ENCODE results near the gene STXBP1.

DNA sequence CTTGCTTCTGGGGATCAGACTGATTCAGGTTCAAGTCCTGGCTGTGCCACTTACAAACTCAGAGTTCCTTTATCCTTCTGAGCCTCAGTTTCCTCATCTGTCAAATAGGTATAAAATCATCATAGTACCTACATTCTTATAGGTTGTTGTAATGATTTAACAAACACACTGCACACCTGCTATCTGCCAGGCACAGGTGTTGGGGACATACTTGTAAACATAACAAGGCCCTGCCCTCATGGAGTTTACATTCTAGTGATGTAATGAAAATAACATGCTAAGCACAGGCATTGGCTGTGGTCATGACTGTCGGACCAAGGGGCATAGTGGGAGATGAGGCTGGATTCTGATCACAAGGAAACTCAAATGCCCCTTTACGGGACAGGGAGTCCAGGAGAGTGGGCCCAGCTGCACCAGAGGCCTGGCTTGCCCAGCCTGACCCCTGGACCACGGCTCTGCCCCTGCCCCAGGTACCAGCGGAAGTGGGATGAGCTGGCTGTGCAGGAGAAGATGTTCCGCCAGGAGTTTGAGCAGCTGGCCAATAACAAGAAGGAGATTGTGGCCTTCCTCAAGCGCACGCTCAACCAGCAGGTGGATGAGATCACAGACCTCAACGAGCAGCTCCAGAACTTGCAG, 97.0 kb downstream of the STXBP1 start:
- TF ChIP-seq, protein P1, sequence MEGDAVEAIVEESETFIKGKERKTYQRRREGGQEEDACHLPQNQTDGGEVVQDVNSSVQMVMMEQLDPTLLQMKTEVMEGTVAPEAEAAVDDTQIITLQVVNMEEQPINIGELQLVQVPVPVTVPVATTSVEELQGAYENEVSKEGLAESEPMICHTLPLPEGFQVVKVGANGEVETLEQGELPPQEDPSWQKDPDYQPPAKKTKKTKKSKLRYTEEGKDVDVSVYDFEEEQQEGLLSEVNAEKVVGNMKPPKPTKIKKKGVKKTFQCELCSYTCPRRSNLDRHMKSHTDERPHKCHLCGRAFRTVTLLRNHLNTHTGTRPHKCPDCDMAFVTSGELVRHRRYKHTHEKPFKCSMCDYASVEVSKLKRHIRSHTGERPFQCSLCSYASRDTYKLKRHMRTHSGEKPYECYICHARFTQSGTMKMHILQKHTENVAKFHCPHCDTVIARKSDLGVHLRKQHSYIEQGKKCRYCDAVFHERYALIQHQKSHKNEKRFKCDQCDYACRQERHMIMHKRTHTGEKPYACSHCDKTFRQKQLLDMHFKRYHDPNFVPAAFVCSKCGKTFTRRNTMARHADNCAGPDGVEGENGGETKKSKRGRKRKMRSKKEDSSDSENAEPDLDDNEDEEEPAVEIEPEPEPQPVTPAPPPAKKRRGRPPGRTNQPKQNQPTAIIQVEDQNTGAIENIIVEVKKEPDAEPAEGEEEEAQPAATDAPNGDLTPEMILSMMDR (IDR thresholded peaks at IDR 0.05; ENCODE audit: borderline replicate concordance, extremely low read depth, low read length, poor library complexity, severe bottlenecking) = no peak
- no peak for TF ChIP-seq EZH2 (IDR thresholded peaks at IDR 0.05; ENCODE audit: borderline replicate concordance, low read depth, low read length, severe bottlenecking)

All from DND-41 (cell line).